ENCODE results near the gene EPHB2.

GRCh38 chr1:22953740-22954141 is 243.1 kb downstream of the EPHB2 start:
- TF ChIP-seq POLR2A (IDR thresholded peaks at IDR 0.05): no peak
- no peak for TF ChIP-seq CTCF (IDR thresholded peaks at IDR 0.05)

All from sigmoid colon (tissue), 3 donors.